ENCODE results near the gene HERPUD2. TPM values are rescaled to one million over a fixed set of nuclear protein-coding genes. Genes with fewer than 3 reads are reported as not detected.
A peak's percentile ranks its signal among the peaks of the same experiment; 100 is the strongest.

HERPUD2 gene
- polyA plus RNA-seq, 1 of the 3 experiments (the other 2 are of a cell fraction) = 39.2 TPM

DNA sequence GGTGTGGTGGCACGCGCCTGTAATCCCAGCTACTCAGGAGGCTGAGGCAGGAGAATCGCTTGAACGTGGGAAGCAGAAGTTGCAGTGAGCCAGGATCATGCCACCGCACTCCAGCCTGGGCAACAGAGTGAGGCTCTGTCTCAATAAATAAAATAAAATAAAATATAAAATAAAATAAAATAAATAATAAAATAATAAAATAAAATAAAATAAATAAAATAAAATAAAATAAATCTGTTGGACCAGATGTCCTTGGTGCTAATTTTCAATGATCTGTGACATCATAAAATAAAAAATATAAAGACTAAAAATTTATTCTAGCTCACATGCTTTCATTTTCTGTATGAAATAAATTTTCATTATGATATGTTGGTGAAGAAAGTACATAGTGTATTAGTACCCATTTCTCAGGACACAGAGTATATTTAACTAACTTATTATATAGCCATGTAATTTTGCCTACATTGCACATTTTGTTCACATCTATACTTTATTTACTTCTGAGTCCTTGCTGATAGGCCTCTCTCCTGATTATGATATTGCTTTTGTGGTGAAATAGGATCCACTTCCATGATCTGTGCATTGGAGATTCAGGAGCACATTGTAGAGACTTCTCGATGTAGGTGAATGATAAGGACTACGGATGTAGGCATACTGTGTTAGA lies 17.8 kb upstream of the HERPUD2 start (continued):
- TF ChIP-seq, protein P1, sequence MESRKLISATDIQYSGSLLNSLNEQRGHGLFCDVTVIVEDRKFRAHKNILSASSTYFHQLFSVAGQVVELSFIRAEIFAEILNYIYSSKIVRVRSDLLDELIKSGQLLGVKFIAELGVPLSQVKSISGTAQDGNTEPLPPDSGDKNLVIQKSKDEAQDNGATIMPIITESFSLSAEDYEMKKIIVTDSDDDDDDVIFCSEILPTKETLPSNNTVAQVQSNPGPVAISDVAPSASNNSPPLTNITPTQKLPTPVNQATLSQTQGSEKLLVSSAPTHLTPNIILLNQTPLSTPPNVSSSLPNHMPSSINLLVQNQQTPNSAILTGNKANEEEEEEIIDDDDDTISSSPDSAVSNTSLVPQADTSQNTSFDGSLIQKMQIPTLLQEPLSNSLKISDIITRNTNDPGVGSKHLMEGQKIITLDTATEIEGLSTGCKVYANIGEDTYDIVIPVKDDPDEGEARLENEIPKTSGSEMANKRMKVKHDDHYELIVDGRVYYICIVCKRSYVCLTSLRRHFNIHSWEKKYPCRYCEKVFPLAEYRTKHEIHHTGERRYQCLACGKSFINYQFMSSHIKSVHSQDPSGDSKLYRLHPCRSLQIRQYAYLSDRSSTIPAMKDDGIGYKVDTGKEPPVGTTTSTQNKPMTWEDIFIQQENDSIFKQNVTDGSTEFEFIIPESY (IDR thresholded peaks at IDR 0.05; ENCODE audit: borderline replicate concordance, low read depth) = no peak
- TF ChIP-seq, protein P2, sequence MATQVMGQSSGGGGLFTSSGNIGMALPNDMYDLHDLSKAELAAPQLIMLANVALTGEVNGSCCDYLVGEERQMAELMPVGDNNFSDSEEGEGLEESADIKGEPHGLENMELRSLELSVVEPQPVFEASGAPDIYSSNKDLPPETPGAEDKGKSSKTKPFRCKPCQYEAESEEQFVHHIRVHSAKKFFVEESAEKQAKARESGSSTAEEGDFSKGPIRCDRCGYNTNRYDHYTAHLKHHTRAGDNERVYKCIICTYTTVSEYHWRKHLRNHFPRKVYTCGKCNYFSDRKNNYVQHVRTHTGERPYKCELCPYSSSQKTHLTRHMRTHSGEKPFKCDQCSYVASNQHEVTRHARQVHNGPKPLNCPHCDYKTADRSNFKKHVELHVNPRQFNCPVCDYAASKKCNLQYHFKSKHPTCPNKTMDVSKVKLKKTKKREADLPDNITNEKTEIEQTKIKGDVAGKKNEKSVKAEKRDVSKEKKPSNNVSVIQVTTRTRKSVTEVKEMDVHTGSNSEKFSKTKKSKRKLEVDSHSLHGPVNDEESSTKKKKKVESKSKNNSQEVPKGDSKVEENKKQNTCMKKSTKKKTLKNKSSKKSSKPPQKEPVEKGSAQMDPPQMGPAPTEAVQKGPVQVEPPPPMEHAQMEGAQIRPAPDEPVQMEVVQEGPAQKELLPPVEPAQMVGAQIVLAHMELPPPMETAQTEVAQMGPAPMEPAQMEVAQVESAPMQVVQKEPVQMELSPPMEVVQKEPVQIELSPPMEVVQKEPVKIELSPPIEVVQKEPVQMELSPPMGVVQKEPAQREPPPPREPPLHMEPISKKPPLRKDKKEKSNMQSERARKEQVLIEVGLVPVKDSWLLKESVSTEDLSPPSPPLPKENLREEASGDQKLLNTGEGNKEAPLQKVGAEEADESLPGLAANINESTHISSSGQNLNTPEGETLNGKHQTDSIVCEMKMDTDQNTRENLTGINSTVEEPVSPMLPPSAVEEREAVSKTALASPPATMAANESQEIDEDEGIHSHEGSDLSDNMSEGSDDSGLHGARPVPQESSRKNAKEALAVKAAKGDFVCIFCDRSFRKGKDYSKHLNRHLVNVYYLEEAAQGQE (IDR thresholded peaks at IDR 0.05; ENCODE audit: low read depth, low read length) = no peak
- TF ChIP-seq CHD2 (IDR thresholded peaks at IDR 0.05; ENCODE audit: low read length, partially characterized antibody) (no peak), TAF1 (IDR thresholded peaks at IDR 0.05; ENCODE audit: borderline replicate concordance, low read depth, low read length) (no peak), NRF1 (IDR thresholded peaks at IDR 0.05; ENCODE audit: low read depth, low read length) (no peak), SMC3 (IDR thresholded peaks at IDR 0.05; ENCODE audit: low read depth, low read length) (no peak), NFIC (IDR thresholded peaks at IDR 0.05; ENCODE audit: borderline replicate concordance) (no peak)
- TF ChIP-seq, protein P3, sequence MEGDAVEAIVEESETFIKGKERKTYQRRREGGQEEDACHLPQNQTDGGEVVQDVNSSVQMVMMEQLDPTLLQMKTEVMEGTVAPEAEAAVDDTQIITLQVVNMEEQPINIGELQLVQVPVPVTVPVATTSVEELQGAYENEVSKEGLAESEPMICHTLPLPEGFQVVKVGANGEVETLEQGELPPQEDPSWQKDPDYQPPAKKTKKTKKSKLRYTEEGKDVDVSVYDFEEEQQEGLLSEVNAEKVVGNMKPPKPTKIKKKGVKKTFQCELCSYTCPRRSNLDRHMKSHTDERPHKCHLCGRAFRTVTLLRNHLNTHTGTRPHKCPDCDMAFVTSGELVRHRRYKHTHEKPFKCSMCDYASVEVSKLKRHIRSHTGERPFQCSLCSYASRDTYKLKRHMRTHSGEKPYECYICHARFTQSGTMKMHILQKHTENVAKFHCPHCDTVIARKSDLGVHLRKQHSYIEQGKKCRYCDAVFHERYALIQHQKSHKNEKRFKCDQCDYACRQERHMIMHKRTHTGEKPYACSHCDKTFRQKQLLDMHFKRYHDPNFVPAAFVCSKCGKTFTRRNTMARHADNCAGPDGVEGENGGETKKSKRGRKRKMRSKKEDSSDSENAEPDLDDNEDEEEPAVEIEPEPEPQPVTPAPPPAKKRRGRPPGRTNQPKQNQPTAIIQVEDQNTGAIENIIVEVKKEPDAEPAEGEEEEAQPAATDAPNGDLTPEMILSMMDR (IDR thresholded peaks at IDR 0.05) = no peak
- TF ChIP-seq, protein P4, sequence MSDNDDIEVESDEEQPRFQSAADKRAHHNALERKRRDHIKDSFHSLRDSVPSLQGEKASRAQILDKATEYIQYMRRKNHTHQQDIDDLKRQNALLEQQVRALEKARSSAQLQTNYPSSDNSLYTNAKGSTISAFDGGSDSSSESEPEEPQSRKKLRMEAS (IDR thresholded peaks at IDR 0.05; ENCODE audit: low read depth) = no peak

DNA sequence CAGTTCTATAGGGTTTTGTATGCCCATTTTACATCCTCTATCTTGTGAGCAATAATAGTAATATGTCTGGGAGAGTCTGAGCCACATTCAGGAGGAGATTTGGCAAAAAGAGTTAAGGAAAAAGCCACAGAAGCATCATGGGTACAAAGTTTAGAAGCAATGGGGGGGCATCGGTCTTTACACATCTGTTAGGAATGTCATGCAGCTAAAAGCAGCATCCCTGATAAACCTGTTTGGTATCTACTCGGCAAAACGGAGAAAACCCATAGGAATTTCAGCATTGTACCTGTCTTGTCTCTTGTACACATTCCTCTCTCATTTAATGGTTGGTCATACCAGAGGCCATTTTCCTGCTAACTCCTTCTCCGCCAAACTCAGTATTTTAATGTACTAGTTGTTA lies 12.5 kb upstream of the HERPUD2 start:
- Histone ChIP-seq H3F3A (replicated peaks; ENCODE audit: insufficient read depth) (peaks cover 14% of the 10 kb centered on the region), H3K9ac (no peak overlapping the region), H2AFZ (ENCODE audit: low read depth) (peak overlapping the region; percentile 61; the same call in 1 of the 2 replicates), H4K20me1 (ENCODE audit: insufficient read depth) (no peaks in the 10 kb centered on the region), H3K9me3 (no peaks in the 10 kb centered on the region), H3K79me2 (ENCODE audit: insufficient read depth) (no peaks in the 10 kb centered on the region), H3K36me3 (replicated peaks in 1 of 2; ENCODE audit: control insufficient read depth in 1 of 2, insufficient read depth in 2 of 2, low read length in 1 of 2) (no peaks in the 10 kb centered on the region), H3K4me1 (ENCODE audit: control insufficient read depth in 1 of 2, insufficient read depth in 2 of 2, low read depth in 1 of 2, low read length in 1 of 2) (peaks cover 2 to 7% of the 10 kb centered on the region in 2 experiments; a peak in 3 of 4 replicates), H3K9me2 (no peaks in the 10 kb centered on the region), H3K4me3 (ENCODE audit: low read depth in 2 of 2, low read length in 1 of 2) (no peak overlapping the region), H3K27me3 (ENCODE audit: insufficient read depth) (no peaks in the 10 kb centered on the region), H3K4me2 (no peak overlapping the region), H3K27ac (ENCODE audit: low read depth in 2 of 2, low read length in 1 of 2) (no peak overlapping the region)
- TF ChIP-seq FOSL2 (IDR thresholded peaks at IDR 0.05; ENCODE audit: borderline replicate concordance, low read depth) (peak; percentile 37; the same call in 1 of the 2 replicates), TCF12 (IDR thresholded peaks at IDR 0.05) (peak; percentile 30; the same call in 1 of the 2 replicates), RCOR1 (IDR thresholded peaks at IDR 0.05; ENCODE audit: low read length) (no peak), RFX5 (IDR thresholded peaks at IDR 0.05; ENCODE audit: low read length) (no peak), TEAD4 (IDR thresholded peaks at IDR 0.05; ENCODE audit: borderline replicate concordance, insufficient read depth) (0 out of 2 replicates have a peak, but pooled peaks have one; percentile 26), JUND (IDR thresholded peaks at IDR 0.05) (peak; percentile 47), GATA2 (CRISPR knock-in tag; IDR thresholded peaks at IDR 0.05) (no peak)
- ChIA-PET POLR2A (no interaction called here), CTCF (interaction anchor here (1.0 to 8.1 kb wide), 8 partner anchors 8 to 269 kb away, joined by 3 to 176 read pairs (median 11); partner anchors contain the start of genes HERPUD2 and SEPTIN7)
- DNase-seq = no peak
- 50% methylated on average over 4 of the region's 4 CpGs for WGBS (ENCODE audit: low lambda C conversion rate)
